ENCODE measurements around the gene NMRK2. TPM values are rescaled to one million over a fixed set of nuclear protein-coding genes. Genes with fewer than 3 reads are reported as not detected.
A peak's percentile ranks its signal among the peaks of the same experiment; 100 is the strongest.

Gene NMRK2
- total RNA-seq, 1 experiment from 2014 or later = not detected

DNA sequence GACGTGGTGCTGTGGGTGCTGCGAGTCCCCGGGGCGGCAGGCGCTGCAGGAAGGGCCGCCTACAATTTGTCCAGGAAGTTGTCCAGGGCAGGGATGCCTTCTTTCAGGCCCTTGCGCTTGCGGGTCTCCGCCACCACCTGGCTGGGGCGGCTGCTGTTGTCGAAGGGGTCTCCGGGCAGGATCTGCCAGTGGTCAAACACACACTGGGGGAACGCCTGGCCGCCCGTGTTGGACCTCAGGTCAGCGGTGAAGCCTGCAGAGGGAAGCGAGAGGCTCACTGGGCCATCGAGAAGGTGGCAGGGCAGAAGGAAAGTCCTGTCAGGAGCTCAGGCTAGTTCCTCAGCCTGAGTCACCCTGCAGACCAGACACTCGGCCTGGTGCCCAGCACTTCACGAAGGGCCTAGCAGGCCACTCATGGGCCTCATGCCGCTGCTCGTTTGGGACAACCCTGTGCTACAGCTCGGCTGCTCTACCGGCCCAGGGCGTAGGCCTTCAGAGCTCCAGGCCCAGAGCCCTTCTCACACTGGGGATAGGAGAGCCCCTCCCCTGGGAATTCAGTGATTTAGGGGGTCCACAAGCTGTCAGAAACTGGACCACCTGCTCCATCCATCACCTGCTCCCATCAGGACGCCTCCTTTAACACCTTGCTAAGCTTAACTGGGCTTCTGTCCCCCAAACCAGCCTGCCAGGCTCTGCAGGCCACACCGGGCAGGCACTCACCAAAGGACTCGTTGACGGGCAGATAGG lies 43.8 kb downstream of the NMRK2 start:
- no peak for DNase-seq (ENCODE audit: low read depth)
- in situ Hi-C loops (cut with HindIII; ENCODE audit: low pct_unique_long_range_greater_than_20kb, low sequenced_read_pairs) = loop anchor here (25.0 kb wide), 1 partner anchor 236 kb away; no protein-coding TSS in a partner anchor

DNA sequence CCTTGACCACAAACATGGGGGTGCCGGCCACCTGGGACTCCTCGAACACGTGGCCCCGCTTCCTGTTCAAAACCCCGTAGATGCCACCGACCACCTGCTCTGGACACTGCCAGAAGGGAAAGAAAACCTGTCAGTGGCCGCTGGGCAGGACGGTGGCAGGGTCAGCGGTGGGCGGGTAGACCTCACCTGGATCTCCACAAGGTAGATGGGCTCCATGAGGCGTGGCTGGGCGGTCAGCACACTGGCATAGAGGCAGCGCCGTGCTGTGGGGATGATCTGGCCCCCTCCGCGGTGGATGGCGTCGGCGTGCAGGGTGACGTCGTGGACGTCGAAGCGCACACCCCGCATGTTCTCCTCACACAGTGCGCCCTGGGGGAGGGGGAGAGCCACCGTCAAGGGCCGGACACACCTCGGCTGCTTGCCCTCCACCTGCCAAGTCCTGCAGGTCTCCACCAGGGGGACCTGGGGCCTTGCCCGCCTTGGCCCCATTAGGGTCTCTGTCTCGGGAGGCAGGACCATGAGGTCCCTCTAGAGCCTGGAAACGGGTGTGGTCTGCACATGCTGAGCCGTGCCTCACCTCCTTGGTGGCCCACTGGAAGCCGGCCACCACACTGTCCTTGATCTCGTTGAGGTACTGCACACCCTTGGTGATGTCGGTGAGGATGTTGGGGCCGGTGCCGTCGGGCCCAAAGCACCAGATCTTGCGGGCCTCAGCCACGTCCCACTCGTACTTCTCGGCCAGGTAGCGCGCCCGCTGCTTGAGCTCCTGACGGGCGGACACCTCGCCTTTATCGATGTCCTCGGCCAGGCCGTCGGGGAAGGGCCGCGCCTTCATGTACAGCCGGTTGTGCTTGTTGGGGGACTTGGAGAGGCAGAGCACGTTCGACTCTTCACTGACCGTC lies 44.6 kb downstream of the NMRK2 start:
- DNase-seq (ENCODE audit: low read depth) = no peak
- in situ Hi-C loops (cut with HindIII; ENCODE audit: low pct_unique_long_range_greater_than_20kb, low sequenced_read_pairs) = loop anchor here (25.0 kb wide), 1 partner anchor 235 kb away; no protein-coding TSS in a partner anchor

DNA sequence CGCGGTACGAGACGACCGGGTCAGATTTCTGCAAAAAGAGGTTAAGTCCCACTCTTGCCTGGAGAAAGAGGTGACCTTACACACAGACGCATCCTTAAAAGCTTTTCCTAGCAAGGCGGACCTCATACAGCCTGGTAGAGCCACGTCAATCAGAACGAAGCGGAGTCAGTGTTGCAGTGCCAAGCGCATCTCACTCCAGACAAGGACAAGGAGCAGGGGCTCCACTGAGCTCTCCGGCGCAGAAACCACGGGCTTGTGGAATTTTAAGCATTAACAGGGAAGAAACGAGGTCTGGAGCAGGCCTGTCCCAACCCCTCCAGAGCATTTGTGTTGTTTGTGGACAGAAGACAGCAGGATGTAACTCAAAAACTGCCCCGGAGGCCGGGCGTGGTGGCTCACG lies 45.3 kb downstream of the NMRK2 start:
- in situ Hi-C loops (cut with HindIII; ENCODE audit: low pct_unique_long_range_greater_than_20kb, low sequenced_read_pairs) = loop anchor here (25.0 kb wide), 1 partner anchor 234 kb away; no protein-coding TSS in a partner anchor
- DNase-seq (ENCODE audit: low read depth) = no peak

GRCh38 chr19:3979289-3979673 lies 46.4 kb downstream of the NMRK2 start:
- in situ Hi-C loops (cut with HindIII; ENCODE audit: low pct_unique_long_range_greater_than_20kb, low sequenced_read_pairs) = loop anchor here (25.0 kb wide), 1 partner anchor 233 kb away; no protein-coding TSS in a partner anchor
- DNase-seq (ENCODE audit: low read depth) = no peak

- DNase-seq (ENCODE audit: low read depth) = no peak
- in situ Hi-C loops (cut with HindIII; ENCODE audit: low pct_unique_long_range_greater_than_20kb, low sequenced_read_pairs) = loop anchor here (25.0 kb wide), 1 partner anchor 232 kb away; no protein-coding TSS in a partner anchor
Measured at GRCh38 chr19:3979674-3980352, 46.9 kb downstream of the NMRK2 start.

- no peak for DNase-seq (ENCODE audit: low read depth)
- in situ Hi-C loops (cut with HindIII; ENCODE audit: low pct_unique_long_range_greater_than_20kb, low sequenced_read_pairs) = loop anchor here (25.0 kb wide), 1 partner anchor 232 kb away; no protein-coding TSS in a partner anchor
Measured at GRCh38 chr19:3980353-3981251, 47.7 kb downstream of the NMRK2 start.

- in situ Hi-C loops (cut with HindIII; ENCODE audit: low pct_unique_long_range_greater_than_20kb, low sequenced_read_pairs) = loop anchor here (25.0 kb wide), 1 partner anchor 231 kb away; no protein-coding TSS in a partner anchor
- no peak for DNase-seq (ENCODE audit: low read depth)
Measured at GRCh38 chr19:3981373-3981735, 48.5 kb downstream of the NMRK2 start.

DNA sequence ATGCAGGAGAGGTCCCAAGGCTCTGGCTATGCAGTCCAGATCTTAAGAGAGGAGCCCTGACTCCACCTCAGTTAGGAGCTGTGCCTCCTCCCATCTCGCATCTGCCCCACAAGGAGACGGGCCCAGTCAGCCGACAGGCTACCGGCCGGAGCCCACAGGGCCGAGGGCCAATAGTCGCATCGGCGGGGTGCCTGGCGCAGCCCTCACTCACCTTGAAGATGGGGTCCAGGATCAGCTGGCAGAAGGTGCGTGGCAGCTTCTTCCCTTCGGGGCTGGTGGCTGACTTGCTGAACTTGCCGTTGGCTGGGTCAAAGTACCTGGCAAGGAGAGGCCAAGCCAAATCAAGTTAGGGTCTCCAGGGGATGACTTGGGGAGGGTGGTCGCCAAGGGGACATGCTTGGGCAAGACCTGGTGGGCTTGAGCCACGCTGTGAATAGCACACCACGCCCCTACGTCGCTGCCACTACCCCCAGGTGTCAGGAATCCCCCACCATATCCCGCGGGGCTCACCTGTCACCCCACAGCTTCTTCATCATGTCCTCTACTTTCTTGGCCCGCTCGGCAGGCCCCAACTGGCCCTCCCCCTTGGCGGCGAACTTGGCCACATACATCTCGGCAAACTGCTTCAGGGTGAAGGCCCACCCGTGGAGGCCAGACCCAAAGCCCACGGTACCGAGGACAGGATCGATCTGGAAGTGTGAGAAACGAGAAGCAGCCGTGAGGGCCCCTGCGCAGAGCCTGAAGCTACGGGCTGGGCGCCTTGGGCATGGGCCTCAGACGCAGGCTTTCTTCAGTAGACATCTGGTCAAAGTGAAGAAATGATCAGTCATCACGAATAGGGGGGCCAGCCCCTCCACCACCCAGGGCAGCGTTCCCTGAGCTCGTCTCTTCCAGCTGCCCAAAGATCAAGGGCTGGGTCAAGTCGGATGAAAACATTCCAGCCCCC lies 49.1 kb downstream of the NMRK2 start:
- no peak for DNase-seq (ENCODE audit: low read depth)
- in situ Hi-C loops (cut with HindIII; ENCODE audit: low pct_unique_long_range_greater_than_20kb, low sequenced_read_pairs) = loop anchor here (25.0 kb wide), 1 partner anchor 230 kb away; no protein-coding TSS in a partner anchor

GRCh38 chr19:3982701-3983541 lies 50.1 kb downstream of the NMRK2 start:
- in situ Hi-C loops (cut with HindIII; ENCODE audit: low pct_unique_long_range_greater_than_20kb, low sequenced_read_pairs) = loop anchor here (25.0 kb wide), 1 partner anchor 229 kb away; no protein-coding TSS in a partner anchor
- DNase-seq (ENCODE audit: low read depth) = no peak

DNA sequence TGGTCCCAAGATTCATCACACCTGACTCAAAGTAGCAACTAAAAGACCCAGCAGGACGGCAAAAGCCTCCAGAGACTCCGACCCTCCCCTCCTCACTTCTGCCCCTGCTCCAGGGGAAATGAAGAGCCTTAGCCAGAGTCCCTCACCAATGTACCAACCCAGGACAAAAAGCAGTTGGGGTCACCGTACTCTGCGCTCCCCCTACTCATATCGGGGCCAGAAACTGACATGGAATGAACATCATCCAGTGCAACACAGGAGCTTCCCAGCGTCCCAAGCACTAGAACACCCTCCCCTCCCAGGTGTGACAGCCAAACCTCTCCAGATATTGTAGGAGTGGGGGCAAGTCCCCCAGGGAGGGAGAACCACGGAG lies 50.7 kb downstream of the NMRK2 start:
- no peak for DNase-seq (ENCODE audit: low read depth)
- in situ Hi-C loops (cut with HindIII; ENCODE audit: low pct_unique_long_range_greater_than_20kb, low sequenced_read_pairs) = loop anchor here (25.0 kb wide), 1 partner anchor 229 kb away; no protein-coding TSS in a partner anchor

DNA sequence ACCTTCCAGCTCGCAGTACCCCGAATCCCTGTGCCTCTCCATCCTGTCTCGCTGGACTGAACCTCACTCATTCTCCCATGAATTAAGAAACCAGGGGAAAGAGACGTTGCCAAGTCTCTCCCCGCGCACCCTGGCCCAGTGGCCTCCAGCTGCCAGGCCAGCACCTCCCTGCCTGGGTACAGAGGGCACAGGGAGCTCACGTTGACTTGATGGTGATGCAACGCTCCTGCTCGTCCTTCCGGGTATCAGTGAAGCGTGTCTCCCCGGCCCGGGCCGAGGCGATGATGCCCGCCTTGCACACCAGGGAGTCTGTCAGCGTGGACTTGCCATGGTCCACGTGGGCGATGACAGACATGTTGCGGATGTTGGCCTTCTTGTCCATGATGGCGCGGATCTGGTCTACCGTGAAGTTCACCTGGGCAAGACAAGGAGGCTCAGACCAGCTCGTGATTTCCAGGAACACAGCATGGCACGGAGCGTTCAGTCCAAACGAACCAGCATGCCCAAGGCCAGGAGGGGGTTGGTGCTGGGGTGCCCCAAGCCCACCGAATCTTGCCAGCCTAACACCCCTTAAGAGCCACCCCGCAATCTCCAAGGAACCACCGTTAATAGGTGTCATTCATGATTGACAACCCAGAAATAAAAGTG lies 51.2 kb downstream of the NMRK2 start:
- in situ Hi-C loops (cut with HindIII; ENCODE audit: low pct_unique_long_range_greater_than_20kb, low sequenced_read_pairs) = loop anchor here (25.0 kb wide), 1 partner anchor 228 kb away; no protein-coding TSS in a partner anchor
- peak; percentile 69 for DNase-seq (ENCODE audit: low read depth)

- DNase-seq (ENCODE audit: low read depth) = no peak
- in situ Hi-C loops (cut with HindIII; ENCODE audit: low pct_unique_long_range_greater_than_20kb, low sequenced_read_pairs) = loop anchor here (25.0 kb wide), 1 partner anchor 228 kb away; no protein-coding TSS in a partner anchor
Measured at GRCh38 chr19:3984584-3984907, 51.7 kb downstream of the NMRK2 start.

GRCh38 chr19:3984908-3985642 lies 52.2 kb downstream of the NMRK2 start, which contains the start of gene EEF2:
Gene EEF2, minus strand, starts transcription at chr19:3985463. Its CDS starts 83 bp downstream, at chr19:3985380.
- in situ Hi-C loops (cut with HindIII; ENCODE audit: low pct_unique_long_range_greater_than_20kb, low sequenced_read_pairs) = loop anchor here (25.0 kb wide), 1 partner anchor 227 kb away; no protein-coding TSS in a partner anchor
- peak; percentile 85 for DNase-seq (ENCODE audit: low read depth)

GRCh38 chr19:3985643-3986259 lies 52.9 kb downstream of the NMRK2 start:
- in situ Hi-C loops (cut with HindIII; ENCODE audit: low pct_unique_long_range_greater_than_20kb, low sequenced_read_pairs) = loop anchor here (25.0 kb wide), 1 partner anchor 227 kb away; no protein-coding TSS in a partner anchor

More at GRCh38 chr19:3985643-3986259, 52.9 kb downstream of the NMRK2 start:
- DNase-seq (ENCODE audit: low read depth) = no peak
